ENCODE data around the gene EVL.
"Not testable (repeated sequence)": the region's sequence is repeated elsewhere in the genome, so short reads cannot be mapped to it uniquely, and the experiment has no call there.

EVL gene

DNA sequence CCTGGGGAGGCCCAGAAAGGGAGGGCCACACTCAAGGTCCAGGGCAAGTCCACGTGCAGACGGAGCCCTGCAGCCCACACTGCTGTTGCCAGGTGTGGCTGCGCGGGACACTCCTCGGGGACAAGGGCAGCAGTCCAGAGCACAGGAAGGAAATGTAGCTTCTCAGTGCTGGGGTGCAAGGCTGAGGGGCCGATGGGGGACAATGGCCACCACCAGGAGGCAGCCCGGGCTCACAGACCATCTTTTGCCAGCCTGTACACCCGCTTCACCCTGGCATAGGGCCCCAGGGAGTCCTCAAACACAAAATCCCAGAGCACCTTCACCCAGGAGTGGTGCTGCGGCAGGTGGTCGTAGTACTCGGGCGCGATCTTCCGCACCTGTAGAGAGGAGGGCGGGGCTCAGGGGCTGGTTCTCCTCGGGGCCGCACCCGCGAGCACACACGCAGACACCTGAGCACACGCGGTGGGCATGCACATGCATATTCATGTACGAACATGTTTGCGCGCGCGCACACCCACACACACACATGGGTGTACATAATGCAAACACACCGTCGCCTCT is 81.4 kb downstream of the EVL start:
- DNase-seq (ENCODE audit: low read depth in 2 of 2): no peak

DNA sequence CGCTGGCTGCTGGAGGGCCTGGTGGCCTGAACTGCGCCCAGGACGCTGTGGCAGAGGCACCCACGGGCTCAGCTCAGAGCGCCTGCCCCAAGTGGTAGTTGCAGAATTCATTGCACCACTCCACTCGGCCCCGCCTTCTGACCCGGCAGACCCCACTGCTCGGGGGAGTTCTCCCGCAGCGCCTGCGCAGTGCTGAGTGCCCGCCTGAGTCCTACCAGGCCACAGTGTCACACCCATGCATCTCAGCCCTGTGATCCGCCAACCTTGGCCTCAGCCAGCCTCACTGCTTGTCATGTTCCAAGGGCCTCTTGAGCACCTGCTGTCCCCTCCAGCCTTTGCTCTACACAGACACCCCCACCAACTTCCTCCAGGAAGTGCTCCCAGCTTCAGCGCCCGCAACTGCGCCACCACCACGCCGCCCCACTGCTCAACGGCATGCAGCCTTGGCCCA is 82.0 kb downstream of the EVL start:
- DNase-seq (ENCODE audit: low read depth in 2 of 2): peak; percentile 27 to 50

DNA sequence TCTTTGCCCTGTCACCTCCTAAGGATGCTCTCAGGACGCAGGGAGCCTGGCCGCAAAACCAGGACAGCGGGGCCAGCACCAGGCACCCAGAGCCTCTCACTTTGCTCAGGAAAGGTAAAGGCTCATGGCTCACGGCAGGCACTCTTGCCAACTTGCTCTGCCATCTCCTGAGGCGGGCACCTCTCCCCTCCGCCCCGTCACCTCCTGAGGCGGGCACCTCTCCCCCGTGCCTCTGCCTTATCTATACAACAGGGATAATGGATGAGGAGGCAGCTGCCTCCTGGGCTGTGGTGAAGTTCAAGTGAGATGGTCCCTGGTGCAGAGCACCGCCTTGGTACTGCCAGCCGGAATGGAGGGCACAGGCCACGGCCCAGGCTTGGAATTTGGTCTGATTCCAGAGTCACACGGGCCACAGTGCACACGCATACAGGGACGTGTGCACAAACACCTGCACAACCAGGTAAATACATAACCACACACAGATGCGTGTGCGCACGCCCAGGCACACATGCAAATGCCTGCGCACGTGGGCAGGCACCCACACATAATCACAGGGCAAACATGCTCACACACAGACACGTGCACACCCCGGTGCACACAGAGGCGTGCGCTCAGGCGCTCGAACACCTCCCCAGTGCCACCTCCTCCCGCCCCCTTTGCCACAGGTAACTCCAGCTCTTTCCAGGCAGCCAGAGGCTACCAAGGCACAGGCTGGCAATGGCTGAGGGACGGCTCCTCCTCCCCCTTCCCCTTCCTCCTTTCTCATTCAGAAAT is 82.7 kb downstream of the EVL start:
- DNase-seq (ENCODE audit: low read depth in 2 of 2): no peak

DNA sequence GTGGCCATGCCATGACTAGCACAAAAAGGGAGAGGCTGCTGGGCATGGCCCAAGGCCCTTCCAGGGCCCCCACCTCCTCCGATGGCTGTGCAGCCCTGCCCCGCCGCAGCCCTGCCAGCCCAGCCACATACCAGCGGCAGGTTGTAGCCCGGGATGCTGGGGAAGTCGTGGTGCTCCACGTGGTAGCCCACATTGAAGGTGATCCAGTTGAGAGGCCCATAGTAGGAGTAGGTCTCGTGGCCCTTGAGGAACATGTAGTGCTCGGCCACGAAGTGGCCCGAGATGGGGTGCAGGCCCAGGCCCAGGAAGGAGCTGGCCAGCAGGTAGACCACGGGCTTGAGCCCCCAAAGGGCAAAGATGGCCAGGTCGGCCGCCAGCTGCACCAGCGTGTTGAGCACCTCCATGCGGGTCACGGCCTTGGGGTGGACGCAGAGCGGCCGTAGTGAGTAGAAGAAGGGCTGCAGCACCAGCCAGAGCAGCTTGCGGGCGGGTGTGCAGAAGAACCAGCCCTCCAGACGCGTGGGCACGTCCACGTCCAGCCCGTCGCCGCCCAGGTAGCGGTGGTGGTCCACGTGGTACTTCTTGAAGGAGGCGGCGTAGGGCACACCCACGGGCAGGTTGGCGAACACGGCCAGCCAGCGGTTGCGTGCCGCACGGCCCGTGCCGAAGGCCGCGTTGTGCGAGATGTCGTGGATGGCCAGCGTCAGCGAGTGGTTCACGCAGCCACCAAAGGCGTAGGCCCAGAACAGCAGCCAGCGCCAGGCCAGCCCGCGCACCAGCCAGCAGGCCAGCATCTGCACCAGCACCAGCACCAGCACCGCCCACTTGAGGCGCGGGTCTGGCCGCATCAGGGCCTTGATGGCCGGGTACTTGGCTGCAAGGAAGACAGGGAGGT is 83.9 kb downstream of the EVL start:
- DNase-seq (ENCODE audit: low read depth in 2 of 2): no peak

DNA sequence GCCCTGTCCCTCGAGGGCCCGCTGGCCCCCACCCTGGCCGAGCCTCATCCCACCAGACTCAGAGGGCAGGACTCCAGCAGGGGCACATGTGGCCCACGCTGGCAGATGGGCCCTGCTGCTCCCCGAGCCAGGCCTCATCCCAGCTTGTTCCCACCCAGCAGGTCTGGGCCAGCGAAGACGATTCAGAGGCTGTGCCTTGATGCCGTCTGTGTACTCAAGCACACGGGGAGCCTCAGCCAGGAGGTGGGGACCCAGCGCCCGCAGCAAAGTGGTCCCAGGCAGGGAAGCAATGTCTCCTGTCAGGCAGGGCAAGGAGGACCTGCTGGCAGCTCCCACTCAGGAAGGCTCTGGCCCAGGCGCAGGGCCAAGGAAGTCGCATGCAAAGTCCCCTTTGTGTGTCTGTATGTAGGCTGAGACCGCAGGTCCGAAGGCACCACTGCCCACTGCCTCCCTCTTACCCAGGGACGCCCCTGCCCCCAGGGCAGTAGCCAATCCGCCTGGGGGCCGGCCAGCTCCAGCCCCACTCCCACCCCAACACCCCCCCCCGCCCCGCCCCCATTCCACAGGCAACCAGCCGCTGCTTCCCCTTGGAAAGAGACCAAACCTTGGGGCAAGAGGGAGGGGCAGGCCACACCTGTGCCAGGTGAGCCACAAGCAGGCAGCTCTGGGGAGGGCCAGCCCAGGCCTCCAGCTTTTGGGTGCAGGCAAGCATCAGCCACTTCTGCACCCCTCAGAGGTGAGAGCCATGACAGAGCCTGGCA is 84.8 kb downstream of the EVL start:
- DNase-seq (ENCODE audit: low read depth in 2 of 2): no peak

DNA sequence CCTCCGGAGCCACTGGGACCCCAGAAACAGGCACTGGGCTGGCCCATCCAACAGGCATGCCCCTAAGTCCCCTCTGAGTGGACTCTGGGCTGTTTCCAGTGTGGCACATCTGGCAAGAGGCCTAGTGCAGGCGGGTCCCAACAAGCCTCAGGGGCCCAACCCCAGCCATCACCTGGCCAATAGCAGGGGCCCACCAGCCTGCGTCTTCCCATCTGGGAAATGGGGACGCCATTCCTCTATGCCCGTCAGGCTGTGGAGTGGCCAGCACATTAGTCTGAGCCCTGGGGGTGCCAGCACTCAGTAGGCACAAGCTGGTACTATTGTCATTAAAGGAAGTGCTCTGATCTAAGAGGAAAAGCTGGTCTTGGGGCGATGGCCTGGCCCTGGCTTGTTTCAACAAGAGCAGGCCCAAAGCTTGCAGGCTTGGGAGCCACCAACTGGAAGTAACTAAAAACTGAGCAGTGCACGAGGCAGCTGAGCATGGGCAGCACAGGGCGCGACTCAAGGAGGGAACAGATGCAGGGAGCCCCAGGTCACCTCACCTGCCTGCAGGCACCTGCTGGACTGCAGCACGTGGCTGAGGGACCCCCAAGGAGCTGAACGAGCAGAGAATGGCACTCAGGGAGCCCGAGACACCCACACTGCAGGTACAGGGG is 85.8 kb downstream of the EVL start:
- no peak for DNase-seq (ENCODE audit: low read depth in 2 of 2)

DNA sequence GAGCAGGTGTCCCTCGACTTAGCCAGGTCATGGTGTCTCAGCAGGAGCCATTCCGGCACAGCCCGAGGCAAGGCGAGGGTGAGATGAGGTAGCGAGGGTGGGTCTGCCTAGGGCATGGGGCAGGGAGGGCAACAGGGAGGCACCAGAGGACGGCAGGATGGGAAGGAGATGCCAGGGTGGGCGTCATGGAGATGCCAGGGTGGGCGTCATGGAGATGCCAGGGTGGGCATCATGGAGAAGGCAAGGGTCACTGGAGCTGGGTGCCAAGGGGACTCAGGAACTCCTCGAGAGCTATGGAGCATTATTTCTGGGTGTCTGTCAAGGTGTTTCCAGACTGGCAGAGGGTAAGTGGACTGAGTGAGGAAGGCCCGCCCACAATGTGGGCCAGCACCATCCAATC is 86.9 kb downstream of the EVL start:
- DNase-seq (ENCODE audit: low read depth in 2 of 2): no peak

DNA sequence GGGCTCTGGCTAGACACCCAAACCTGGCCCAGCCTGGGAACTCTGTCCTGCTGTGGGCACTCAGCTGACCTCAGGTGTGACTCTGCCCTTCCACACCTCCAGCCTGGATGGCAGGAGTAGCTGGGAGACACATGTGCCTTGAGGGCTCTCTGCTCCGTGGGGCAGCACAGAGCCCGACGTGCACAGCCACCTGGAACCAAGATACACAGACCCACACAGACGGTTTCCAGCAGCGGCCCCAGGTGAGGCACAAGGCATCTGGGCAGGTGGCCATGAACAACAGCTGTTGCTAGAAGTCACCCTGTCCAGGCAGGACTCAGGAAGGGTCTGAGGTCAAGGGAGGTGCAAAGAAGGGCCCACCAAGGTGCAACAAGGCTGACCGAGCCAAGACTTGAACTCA is 88.3 kb downstream of the EVL start:
- DNase-seq (ENCODE audit: low read depth in 2 of 2): no peak

DNA sequence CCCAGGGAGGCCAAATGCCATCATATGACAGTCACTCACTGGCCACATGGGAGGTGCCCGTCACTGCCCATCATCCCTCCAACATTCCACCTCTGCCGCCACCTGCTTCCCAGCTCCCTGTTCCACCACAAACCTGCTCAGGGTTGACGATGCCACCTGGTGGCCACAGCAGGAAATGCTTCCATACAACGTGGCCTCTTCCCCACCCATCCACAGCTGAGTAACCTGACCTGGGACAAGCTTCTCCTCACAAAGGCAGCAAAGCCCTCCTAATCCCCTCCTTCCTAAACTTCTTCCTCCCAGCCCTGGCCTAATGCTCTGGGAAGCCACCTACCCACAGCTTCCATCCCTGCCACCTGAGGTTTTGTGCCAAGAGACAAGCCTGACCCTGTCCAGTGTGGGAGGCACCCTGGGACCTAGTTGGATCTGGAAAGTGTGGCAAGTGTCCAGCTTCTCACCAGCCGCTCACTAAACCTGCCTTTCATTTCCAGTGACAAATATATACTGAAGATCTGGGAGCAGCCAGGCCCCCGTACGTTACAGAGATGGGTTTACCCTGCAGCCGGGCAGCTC is 89.9 kb downstream of the EVL start:
- no peak for DNase-seq (ENCODE audit: low read depth in 2 of 2)

DNA sequence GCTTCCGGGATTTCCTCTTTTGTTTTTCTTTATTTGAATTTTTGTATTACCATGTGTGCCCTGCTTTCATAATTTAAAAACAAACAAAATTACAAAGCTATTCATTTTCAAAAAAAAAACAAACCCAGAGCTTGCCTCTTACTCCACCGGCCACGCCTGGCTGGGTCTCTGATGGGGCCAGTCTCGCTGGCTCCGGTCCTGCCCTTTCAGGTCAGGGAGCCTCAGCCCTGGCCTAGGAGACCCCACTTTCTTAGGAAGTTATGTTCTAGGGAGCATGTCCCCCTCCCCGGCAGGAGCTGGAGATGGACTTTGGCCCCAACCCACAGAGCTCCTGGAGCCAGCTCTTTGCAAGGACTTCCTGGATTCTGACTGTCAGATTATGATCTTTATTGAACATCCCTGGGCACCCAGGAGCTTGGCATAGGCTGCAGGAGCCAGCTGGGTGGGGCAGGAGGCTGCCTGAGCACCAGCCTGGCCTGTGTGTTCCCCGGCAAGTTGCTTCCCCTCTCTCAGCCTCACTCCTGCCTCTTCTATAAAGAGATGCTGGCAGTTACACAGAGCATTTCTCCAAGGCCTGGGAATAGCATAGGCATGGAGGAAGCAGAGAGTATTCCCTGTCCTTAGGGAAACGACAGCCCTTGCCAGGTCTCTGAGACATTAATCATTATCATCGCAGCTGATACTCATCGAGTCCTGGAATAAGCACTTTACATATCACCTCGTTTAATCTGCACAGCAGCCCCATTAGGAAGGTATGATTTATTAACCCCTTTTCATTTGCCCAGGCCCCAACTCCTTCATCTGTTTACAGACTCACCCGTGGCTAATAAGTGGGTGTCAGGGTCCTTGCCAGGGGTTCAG is 90.8 kb downstream of the EVL start:
- DNase-seq (ENCODE audit: low read depth in 2 of 2): no peak

DNA sequence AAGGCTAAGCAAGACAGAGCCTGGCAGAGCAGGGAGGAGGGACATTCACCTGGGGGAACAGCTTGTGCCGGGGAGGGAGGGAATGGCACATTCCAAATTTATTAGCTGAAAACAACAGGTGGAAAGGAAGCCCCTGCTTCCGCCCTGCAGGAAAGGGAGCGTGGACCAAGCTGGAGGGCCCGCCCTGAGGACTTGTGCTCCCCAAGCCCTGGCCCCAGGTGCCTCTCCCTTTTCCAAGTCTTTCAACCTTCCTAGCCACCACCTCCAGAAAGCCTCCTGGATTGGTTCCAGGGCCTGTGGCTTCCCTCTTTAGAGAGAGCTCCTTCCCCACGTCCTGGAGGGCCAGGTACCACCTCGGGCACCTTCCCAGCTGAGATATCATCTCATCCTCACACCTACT is 91.6 kb downstream of the EVL start:
- no peak for DNase-seq (ENCODE audit: low read depth in 2 of 2)

DNA sequence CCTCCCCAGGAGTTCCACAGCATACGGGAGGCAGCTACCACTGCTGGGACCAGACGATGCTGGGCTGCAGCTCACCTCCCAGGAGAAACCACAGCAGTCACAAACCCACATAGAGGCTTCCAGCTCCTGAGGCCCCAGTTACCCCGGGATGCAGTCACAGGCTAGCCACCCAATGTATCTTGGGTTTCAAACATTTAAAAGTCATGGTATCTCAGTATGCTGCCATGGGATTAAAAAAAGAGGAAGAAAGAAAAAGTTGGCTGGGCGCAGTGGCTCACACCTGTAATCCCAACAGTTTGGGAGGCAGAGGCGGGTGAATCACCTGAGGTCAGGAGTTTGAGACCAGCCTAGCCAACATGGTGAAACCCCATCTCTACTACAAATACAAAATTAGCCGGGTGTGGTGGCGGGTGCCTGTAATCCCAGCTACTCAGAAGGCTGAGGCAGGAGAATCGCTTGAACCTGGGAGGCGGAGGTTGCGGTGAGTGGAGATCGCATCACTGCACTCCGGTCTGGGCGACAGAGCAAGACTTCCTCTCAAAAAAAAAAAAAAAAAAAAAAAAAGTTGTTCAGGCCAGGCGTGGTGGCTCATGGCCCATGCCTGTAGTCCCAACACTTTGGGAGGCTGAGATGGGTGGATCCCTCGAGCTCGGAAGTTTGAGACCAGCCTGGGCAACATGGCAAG is 92.5 kb downstream of the EVL start:
- DNase-seq (ENCODE audit: low read depth in 2 of 2): not testable (repeated sequence)

DNA sequence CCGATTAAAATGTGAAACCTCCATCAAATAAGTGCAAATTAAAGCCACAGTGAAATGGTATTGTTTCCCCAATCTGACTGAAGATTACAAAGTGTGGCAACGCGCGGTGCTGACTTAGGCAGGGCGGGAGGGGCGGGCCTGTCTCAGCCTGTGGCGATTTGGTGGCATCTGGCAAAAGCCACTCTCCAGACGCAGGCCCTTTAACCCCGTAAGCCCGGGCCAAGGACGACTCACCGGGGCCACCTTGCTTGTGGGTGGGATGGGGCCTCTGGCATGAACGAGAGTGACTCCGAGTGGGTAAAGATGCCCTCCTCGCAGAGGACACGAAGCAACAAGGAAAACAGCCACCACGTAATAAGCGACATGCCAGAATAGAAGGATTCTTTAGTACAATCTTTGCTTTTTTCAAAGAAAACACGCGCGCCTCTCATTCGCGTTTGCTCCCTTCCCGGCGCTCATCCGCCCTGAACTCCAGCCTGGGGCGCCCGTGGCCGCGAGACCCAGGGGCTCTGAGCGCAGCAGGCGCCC is 93.4 kb downstream of the EVL start:
- DNase-seq (ENCODE audit: low read depth in 2 of 2): no peak

DNA sequence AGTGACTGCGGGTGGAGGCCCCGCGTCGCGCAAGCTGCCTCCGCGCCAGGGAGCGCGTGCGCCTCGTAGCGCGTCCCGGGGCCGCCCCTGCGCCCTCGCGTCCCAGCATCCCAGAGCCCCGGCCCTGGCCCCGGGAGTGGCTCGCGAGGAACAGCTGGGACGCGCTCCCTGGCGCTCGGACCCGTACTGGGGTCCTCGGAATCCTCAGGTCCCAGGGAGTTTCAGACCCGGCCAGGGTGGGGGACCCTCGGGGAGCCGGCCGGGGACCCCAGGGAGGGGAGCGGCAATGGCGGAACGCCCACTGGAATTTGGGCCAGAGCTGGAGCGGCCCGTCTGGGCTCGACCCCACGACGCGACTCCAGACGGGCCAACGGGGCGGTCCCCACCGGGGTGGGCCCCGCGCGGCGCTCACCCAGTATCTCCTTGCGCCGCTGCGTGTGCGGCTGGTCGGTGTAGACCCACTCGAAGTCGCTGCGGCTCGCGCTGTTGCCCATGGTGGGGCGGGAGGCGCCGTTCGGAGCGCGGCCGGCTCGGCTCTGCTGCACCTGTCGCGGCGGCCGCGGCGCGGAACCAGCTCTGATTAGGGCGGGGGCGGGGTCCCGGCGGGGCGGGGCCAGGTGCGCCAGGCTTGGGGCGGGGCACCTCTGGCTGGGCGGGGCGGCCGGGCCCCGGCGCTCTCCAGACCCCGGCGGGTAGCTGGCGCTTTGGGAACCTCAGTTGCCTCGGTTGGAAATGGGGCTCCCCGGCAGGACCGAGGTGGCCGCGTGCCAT is 94.1 kb downstream of the EVL start, which contains the start of gene DEGS2:
TSS of gene DEGS2 (minus strand) at position 552 of the 771 bp plus-strand sequence. CDS start at position 494, 58 bp downstream.
- peak in 1 of 2 donors; percentile 37 for DNase-seq (ENCODE audit: low read depth in 2 of 2)

DNA sequence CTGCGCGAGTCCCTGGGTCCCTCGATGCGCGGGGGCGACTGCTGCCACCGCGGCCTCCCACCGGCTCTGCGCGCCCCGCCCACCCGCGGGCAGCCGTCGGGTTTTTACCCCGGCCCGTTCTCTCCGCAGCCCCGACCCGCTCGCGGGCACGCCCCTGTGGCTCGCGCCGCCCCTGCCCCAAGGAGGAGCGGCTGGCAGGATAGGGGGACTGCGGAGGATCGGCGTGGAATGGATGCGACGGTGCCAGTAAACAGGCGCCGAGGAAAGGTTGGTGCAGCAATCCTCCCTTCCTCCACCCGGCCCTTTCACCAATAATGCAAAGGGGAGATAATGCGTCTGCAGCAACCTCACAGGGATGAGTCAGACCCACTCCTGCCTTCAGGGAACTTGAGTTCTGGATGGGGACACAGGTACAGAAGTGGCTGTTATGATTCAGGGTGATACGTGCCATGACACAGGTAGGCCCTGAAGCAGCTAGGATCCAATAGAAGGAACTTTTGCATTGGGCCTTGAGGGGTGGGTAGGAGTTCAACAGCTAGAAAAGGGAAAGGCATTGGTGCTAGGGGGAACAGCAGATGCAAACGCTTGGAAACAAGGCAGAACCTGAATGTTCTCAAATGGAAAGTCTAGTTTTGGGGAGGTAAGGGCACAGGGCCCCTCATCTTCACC is 94.8 kb downstream of the EVL start:
- DNase-seq (ENCODE audit: low read depth in 2 of 2): no peak

DNA sequence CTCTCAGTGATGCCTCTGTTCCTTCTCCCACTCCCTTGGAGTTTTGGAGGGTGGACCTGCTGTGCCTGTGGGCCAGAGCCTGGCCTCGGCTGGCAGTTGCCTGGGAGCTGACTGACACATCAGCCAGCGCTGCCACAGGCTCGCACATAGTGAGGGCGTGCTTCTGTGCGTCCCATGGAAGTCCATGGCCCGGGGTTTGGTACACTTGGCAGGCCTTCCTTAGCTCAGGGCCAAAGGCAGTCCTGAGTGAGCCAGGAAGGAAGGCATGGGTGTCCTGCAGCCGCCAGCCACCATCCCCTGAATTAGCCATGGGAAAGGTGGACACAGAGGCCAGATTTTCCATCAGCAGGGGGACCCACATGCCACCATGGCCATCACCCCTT is 95.3 kb downstream of the EVL start:
- no peak for DNase-seq (ENCODE audit: low read depth in 2 of 2)

DNA sequence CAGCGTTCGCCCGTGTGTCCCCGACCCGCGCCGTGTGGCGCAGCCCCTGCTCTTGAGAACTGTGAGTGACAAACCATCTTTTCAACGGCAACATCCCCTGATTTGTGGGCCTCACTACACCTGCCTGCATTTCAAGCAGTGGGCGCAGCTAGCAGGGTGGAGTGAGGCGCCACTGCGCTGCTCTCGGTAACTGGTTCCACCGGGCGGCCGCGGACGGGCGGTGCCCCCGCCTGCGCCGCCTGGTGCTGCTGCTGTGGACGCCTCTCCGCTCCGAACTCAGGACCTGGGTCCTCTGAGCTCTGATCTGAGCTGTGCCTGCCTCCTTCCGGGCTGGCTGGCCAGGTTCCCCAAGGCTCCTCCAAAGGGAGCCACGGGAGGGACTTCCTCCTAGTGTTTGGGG is 100.2 kb downstream of the EVL start:
- no peak for DNase-seq (ENCODE audit: low read depth in 2 of 2)
